NCI-H82 treated with DMSO at 0.1 percent for 48 hours (cell line): ENCODE data around the gene LRRC10B.
A peak's percentile ranks its signal among the peaks of the same experiment; 100 is the strongest.

Experiments
- DNase-seq: peaks from one replicate; lab custom pipeline; 2025; ENCODE audit not compliant: unreplicated experiment; lab: John Stamatoyannopoulos, UW

Gene LRRC10B

DNA sequence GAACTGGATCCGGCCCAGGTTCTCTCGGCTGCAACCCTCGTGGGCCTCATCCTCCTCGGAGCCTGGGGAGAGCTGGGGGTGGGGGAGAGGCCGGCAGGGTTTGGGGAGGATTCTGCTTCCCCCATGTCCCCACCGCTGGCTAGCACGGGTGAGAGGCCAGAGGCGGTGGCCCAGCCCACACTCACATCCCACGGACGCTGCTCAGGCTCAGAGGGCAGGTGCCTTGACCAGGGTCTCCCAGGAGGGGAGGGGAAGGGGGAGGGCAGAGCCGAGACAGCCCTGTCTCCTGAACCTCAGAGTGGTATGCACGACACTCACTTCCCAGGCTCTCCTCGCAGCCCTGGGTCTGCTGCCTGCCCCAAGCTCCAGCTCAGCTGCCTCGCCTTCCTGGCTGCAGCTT lies 19.6 kb downstream of the LRRC10B start:
- no peak for DNase-seq

DNA sequence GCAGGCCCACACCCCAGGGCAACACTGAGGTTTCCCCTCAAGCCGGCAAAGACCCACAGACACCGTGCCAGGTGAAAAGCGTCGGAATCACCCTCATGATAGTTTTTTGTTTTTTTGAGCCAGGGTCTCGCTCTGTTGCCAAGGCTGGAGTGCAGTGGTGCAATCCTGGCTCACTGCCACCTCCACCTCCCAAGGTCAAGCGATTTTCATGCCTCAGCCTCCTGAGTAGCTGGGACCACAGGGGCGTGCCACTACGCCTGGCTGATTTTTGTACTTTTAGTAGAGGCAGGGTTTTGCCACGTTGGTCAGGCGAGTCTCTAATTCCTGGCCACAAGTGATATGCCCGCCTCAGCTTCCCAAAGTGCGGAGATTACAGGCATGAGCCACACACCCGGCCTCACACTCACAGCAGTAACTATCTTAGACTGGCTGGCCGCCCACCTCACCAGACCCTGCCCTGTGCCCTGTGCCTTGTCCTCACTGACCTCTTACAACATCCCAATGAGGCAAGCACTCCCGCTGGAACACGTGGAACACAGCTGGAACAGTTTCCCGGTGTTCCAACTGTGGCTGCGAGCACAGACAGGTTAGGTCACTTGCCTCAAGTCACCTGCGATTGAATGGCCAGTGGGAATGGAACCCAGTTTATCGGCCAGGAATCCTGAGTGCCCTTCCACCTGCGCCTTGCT lies 21.1 kb downstream of the LRRC10B start:
- no peak for DNase-seq

DNA sequence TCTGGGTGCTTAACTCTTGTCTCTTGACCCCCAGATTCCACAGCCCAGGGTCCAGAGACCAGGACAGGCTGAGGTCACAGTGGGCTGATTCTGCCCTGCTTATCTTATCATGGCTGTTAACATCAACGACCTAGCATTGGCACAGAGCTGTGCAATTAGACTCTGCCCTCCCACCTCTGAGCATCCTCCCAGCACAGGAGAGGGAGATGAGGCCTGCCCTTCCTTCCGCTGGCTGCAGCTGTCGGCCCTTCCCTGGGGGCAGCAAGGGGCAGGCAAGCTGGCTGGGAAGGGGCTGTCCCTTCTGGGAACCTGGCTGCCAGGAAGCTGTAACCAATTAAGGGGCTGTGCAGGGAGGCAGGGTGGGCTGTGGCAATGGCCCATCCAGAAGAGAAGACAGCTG lies 22.5 kb downstream of the LRRC10B start:
- no peak for DNase-seq

DNA sequence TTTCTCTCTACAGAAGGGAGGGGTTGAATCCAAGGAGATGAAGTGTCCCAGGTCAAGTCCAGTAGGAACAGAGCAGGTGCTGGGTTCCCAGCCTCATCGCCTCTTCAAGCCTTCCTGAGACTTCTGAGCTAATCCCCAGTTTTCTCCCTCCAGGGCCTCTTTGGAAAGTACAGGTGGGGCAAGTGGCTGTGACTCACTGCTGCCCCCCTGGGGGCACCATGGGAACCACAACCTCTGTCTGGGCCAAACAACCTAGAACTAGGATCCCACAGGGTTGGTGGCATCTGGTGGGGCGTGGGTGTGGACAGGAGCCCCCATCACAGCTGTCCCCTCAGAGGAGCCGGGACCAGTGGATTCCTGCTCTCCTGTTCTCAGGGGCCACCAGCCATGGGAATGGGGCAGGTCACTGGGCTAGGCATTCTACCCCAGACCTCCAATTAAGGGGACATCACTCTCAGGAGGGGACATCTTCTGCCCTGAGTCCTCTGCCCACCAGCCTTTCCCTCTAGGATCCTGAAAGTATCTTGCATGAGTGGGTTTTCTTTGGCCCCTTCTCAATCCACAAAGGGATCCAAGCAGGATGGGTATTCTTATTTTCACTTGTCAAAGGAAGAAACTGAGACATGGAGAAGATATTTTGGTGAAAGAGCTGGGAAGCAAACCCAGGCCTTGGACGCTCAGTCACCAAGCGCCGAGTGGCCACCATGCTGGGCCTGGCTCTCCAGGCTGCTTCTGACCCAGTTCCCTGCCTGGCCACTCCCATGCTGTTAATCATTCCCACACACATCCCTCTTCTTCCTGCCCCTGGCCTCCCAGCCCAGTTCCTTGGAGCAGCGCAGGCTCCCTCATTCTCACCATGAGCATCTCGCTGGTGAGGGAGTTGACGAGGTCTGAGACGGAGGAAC lies 23.8 kb downstream of the LRRC10B start:
- peak; percentile 41 for DNase-seq

DNA sequence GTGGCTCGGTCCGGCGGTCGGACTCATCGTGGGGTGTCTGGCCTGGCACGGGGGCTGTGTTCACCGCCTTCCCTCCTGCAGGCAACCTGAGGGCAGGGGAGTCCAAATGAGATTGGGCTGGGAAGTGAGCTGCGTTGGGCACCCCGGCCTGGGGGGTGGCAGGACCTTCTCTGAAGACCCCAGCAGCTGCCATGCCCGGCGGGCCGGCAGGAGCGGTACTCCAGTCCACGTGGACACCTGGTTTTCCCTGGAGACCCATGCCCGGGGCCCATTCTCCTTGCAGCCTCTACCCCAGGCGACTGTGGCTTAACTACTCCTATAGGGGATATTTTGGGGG lies 24.5 kb downstream of the LRRC10B start:
- DNase-seq, result no peak

DNA sequence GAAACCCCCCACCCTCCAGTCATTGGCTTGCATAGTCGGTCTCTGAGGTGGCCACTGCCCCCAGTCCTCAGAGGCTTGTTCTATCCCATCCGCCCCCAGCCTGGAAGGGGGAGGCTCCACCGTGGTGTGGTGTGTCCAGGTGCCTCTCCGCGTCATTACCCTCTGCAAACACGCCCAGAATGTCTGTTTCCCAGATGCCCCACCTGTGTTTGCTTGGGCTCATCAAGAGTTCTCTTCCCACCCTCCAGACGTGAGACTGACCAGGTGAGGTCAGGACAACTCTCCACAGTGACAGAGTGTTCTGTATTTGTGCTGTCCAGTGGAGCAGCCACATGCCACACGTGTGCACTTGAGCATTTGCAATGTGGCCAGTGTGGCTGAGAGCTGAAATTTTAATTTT lies 24.9 kb downstream of the LRRC10B start:
- no peak for DNase-seq

DNA sequence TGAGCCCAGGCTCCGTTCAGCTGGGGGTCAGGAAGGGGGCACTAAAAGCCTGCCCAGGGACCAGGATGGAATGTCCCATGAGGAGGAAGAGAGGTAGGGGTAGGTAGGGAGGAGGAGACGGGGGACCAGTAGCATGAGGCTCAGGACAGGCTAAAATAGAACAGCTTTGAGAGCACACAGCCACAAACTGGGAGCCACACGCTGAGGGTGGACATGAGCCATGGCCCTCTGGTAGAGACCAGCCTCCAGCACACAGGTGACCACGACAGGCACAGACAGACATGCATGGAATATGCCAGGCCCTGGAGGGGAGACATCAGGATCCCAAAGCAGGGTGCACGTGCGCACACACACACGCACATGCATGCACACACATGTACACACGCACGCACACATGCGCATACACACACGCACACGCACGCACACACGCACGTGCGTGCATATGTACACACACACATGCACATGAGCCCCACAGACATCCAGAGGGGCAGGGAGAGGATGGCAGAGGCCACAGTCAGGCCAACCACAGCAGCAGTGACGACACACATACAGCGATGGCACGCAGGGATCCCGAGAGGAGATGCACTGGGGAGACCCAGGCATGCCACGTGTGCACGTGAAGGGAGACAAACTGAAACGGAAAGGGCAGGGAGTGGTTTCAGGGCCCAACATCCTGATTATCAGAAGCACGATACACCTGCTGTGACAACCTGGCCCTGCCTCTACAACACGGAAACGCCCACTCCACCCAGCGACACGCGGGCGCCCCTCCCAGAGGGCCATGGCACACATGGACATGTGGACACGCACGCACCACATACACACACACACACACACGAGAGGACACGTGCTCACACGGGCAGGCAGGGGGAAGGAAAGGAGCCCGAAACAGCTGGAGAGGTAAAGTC lies 25.7 kb downstream of the LRRC10B start:
- DNase-seq, result no peak

DNA sequence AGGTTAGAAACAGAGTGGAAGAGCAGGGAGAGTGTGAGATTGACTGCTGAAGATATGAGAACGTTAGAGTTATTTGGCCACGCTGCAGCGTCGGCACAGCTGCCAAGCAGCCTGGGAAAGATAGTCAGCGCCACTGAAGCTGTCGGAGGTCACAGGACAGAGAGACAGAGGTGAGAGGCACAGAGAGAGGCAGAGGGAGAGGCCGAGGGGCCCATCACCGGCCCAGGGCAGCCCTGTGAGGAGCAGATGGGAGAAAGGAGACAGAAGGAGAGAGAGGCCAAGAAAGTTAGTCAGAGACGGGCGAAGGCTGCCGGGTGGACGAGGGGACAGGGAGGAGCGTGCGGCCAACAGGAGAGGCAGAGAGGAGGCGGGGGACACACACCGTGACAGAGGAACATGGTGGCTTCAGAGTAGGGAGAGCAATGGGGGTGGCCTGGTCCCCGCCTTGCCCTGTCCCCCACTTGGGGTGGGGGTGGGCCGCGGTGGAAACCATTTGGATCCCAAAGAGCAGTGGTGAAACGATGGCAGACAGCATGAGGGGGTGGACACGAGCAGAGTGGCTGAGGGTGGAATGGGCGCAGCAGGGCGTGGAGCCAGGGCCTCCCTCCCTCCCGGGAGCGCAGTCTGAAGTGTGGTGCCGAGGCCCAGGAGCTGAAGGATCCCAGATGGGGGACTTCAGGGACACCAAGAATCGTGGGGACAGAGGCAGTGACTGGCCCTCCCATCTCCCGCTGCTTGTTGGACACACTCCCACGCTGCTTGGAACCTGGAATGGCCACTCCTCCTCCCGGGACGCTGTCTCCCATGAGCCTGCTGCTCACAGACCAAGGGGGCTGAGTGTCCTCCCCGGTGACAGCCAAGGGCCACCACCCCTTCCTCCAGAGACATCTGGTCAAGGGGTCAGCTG lies 26.6 kb downstream of the LRRC10B start:
- no peak for DNase-seq

DNA sequence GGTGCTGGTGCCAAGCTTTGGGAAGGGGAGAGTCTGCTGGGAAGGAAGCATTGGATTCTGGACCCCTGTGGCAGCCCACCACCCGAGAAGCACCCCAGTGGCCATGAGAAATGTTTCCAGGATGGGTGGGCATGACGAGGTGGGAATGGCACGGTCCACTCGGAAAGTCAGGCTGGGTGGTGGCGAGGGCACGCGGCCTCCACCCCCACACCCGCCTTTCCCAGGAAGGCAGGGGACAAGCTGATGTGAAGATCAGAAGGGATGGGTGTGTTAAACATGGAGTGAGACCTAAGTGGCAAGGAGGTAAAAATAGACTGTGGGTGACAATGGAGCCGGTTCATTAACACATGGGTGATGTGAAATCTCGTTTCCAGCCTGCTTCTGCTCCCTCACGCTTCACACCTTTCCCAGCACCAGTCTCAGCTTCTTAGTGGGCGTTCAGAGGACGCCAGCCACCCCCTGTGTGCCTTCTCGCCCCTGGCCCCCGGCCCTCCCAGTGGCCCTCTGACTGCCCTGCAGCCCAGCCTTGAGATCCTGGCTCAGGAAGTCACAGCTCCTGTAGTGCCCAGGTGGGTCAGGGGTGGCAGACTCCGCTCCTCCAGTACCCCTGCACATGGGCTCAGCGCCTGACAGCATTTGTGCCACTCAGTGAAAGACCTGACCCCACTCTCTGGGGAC lies 27.6 kb downstream of the LRRC10B start:
- no peak for DNase-seq

DNA sequence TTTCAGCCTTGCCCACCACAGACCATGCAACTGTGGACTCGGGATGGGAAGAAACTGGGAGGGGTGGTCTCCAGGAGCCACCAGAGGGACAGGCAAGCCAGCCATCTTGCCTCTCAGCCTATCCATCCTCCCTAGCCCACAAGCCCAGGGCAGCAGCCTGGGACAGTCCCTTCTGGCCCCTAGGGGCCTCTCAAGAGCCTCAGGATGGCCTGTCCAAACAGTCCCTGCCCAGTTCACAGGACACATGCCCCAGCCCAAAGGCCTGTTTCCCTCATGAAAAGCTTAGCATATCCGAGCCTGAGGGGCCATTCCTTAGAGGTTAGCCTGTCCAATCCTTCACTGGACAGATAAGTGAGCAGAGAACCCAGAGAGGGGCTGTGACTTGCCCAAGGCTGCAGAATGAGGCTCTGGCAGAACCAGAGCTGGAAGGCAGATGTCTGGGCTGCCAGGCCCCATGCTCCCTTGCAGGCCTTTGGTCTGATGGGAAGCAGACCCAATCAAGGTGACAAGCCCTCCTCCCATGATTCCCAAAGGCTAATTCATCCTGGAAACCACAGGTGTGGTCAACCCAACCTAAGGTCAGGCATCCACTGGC lies 28.2 kb downstream of the LRRC10B start:
- no peak for DNase-seq

DNA sequence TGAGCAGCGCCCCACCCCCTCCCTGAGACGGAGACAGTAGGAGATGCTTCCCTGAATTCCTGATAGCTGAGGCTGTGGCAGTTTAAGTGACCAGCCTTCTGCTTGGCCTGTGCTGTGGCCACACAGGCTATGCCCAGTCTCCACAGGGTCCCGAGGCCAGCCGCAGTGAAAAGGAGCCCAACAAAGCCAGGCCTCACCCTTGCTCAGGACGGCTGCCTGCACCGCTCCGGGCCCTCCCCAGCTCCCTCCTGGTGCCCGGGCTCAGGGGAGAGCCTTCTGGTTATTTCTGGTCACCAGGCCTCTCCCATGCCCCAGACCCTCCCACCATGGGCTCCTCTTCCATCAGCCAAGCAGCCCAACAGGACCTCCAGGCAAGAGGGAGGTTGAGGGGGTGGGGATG lies 28.8 kb downstream of the LRRC10B start:
- no peak for DNase-seq

DNA sequence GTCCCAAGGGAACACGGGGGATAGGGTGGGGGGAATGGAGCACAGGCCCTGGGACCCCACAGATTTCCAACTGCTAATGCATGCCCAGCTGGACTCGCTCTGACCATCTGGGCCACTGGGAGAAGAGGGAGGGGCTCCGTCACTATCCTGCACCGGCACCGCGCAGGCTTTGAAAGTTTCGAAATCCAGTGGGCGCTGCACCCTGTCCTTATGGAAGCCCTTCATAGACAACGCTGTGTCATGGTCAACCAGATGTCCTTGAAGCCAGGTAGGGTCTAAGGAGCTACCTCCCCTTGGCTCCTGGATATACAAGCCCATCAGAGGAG lies 30.1 kb downstream of the LRRC10B start:
- no peak for DNase-seq

DNA sequence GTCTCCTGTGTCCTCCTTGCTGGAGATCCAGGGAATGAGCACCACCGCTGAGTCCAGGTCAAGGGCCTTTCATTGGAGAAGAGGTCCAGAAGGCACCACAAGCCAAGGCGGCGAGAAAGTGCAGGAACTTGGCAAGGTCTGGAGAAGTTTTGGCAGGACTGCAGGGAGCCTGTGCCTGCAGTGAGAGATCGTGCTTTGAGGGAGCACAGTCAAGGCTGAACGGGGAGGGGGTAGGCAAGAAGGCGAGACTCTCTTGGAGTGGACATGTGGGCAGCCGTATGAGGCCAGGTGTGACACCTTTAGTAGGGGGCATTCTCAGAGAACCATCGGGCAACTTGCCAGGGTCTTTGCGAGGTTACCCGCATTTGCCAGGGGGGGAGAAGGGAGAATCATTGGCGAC lies 30.5 kb downstream of the LRRC10B start:
- DNase-seq, result no peak

DNA sequence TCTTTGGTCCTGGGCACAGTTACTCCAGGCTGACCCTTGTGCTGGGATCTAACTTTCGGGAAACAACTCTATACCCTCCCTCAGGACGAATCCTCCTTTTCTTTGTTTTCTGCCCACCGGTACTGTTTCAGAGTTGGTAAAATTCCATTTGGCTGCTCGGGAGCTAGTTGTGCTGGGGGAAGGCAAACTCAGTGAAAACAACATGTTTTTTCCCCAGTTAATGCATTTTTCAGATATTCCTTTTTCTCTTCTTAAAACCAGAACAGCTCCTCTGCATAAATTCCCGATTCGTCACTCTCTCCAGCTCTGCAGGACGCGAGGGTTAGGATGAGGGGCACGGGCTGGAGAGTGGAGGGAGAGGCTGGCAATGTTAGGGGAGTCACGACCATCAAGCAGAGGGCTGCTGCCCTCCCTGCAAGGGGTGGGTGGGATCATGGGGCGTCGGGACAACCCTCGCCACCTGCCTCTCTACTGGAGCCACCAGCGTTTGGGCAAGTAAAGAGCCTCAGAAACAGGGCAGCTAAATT lies 31.3 kb downstream of the LRRC10B start:
- no peak for DNase-seq

DNA sequence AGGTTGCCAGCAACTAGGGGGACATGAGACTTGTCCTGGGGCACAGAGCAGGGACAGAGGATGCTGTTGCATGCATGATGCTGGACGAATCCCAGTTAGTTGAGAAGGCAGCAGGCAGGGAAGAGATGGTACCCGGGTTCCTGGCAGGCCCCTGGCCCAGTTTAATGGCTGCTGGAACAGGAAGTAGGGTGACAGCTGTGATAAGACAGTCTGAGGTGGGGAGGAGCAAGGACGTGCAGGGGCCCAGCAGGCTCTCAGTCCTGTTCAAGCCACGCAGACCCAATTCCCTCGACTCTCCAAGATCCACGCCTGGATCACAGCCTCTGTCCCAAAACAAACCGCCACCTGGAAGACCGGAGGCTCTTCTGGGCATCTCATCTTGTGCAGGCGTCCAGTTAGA lies 32.0 kb downstream of the LRRC10B start:
- no peak for DNase-seq

DNA sequence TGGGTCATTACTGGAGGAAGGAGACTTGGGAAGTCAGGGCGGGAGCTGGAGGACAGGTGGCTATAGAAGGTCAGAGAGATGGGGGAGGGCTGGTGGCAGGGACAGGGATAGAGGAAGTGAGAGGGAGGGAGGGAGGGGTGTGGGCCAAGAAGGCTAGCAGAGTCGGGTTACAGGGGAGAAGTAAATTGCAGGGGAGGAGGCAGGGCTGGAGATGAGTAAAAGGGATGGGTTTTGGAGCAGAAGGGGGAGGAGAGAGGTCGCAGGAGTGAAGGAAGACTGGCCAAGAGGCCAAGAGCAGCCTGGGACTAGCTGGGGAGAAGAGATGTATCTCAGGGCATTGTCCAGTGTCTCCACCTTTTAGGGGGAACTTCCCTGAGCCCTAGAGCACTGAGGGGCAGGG lies 33.0 kb downstream of the LRRC10B start:
- peak; percentile 41 for DNase-seq

DNA sequence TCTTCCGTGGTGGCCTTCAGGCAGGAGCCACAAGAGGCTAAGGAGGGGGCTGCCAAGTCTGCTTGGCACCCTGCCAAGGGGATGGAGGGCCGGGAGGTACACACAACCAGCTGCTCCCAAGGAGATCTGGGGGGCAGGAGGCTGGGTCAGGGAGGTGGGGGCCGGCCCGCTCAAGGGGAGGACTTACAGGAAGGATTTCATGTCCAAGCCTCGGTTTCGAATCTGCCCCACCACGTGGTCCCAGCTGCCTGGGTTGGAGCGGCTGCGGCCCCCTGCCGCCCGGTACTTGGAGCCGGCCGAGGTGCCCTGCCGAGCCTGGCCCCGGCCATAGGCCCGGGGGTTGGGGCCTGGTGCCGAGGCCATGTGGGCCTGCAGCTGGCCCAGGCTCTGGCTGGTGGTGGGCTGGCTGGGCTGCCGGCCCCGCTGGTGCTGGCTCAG lies 33.5 kb downstream of the LRRC10B start:
- no peak for DNase-seq

DNA sequence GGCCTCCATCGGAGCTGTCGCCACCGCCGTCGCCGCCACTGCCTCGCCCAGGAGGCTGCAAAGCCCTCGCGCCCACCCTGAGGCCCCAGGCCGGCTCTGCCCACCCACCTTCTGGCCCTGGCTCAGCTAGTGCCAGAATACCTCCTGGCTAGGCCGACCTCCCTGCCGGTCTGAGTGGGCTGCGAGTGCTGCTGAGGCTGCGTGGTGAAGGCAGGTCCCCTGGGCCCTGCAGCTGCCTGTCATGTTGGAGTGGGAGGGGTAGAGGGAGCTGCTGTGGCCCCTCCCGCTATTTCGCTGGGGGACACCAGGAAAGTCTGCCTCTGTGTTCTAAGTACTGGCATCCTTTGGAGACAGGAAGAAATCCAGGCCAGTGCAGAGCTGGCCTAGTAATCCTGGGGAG lies 34.2 kb downstream of the LRRC10B start:
- DNase-seq, result no peak

DNA sequence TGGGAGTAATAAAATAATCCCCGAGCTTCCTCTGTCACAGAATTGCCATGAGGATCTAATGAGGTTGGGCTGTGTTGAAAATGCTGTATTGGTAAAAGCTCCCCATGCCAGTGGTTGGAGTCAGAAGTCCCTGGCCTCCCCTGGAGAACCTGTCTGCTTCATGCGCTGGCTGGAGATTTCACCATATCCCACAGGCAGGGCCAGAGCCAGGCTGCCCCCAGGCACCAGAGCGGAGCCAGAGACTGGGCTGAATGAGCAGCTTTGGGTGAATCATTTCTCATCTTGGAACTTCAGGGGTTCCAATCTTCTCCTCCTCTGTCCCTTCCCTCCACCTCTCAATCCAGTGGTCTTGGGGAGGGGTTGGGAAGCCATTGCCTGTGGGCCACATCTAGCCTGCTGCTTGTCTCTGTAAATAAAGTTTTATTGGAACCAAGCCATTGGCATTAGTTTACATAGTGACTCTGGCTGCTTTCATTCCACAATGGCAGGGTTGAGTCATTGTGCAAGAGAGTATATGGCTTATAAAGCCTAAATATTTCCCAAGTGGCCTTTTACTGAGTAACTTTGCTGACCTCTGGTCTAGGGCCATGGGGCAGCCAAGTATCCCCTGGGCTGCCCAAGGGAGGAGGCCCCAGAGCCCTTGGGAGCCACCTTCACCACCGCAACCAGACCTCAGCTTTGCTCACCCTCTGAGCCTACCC lies 35.2 kb downstream of the LRRC10B start:
- no peak for DNase-seq
